HepG2 (cell line): ENCODE measurements around the gene FBXL7. TPM values are rescaled to one million over a fixed set of nuclear protein-coding genes. Genes with fewer than 3 reads are reported as not detected.

Experiments used
- CREB1 ChIP-seq, 2 experiments: fragments of 450-650 bp in 1 of 2; IDR thresholded peaks; 2 replicates each; pipeline ENCODE4 v1.6.1; 2016 to 2017; ENCODE audit warnings: control low read depth in 1 of 2, mild to moderate bottlenecking in 1 of 2, missing compliant biosample characterization in 1 of 2, missing genetic modification characterization in 1 of 2
- CREB3 ChIP-seq: sonication (generic); formaldehyde crosslinking; IDR thresholded peaks from 2 replicates; pipeline ENCODE4 v1.5.0; 2020; ENCODE audit warnings: missing genetic modification reagents
- HDAC6 ChIP-seq: fragments of 200-600 bp; sonication (generic); IDR thresholded peaks from 2 replicates; pipeline ENCODE4 v1.7.0; 2017; ENCODE audit warnings: mild to moderate bottlenecking, antibody characterized with exemption, low read length, low read depth
- HMGXB3 ChIP-seq: sonication (generic); formaldehyde crosslinking; IDR thresholded peaks from 2 replicates; pipeline ENCODE4 v1.4.0; 2020; ENCODE audit warnings: missing genetic modification reagents, borderline replicate concordance
- RXRB ChIP-seq: IDR thresholded peaks from 2 replicates; pipeline ENCODE4 v1.6.1; 2016; ENCODE audit warnings: borderline replicate concordance, missing genetic modification reagents, missing compliant biosample characterization
- THRA ChIP-seq: sonication (generic); formaldehyde crosslinking; IDR thresholded peaks from 2 replicates; pipeline ENCODE4 v1.4.0; 2020; ENCODE audit warnings: missing genetic modification reagents, borderline replicate concordance
- XRCC5 ChIP-seq: fragments of 200-400 bp; formaldehyde crosslinking; optimal IDR thresholded peaks from 2 replicates; pipeline ENCODE3; 2017; ENCODE audit warnings: mild to moderate bottlenecking, low read length
- ZBTB10 ChIP-seq: sonication (generic); formaldehyde crosslinking; IDR thresholded peaks from 2 replicates; pipeline ENCODE4 v1.4.0; 2020; ENCODE audit warnings: missing genetic modification reagents, borderline replicate concordance
- ZC3H13 ChIP-seq: sonication (generic); formaldehyde crosslinking; IDR thresholded peaks from 2 replicates; pipeline ENCODE4 v1.8.1; 2023; ENCODE audit warnings: mild to moderate bottlenecking, missing genetic modification reagents, moderate library complexity
- ZNF790 ChIP-seq: sonication (generic); formaldehyde crosslinking; IDR thresholded peaks from 2 replicates; pipeline ENCODE4 v1.8.0; 2022; ENCODE audit warnings: missing genetic modification reagents, mild to moderate bottlenecking, borderline replicate concordance
- polyA plus RNA-seq, 8 experiments: library from polyadenylated mRNA; depleted of rRNA in 3 of 8; stranded (reverse) in 7 of 8; unstranded in 1 of 8; fragments of >200 nt; fragmentation: Illumina TruSeq in 4 of 8; extraction: Trizol in 4 of 8; gene quantifications; 2 replicates each; pipeline versions ENCODE4 v1.2.1 to v1.2.3, GENCODE V29; 2011 to 2016; ENCODE audit warnings: low read depth in 4 of 8, missing spikeins in 1 of 8, mixed read lengths in 1 of 8; ENCODE audit not compliant: insufficient read depth in 1 of 8
- total RNA-seq, 5 experiments: library from RNA; depleted of rRNA; stranded (reverse); fragments of >200 nt; fragmentation: Illumina TruSeq; extraction: Trizol; gene quantifications; 2 replicates each; pipeline ENCODE4 v1.2.3, GENCODE V29; 2016; ENCODE audit warnings: low read depth in 1 of 5

The FBXL7 gene
- total and polyA plus RNA-seq, 2 of the 13 experiments (the other 11 are each of a cell fraction or from before 2014, with no cell fraction given) = 0.07 TPM; not detected in 1

GRCh38 chr5:15901151-15901550 is 401.2 kb downstream of the FBXL7 start (continued):
- TF ChIP-seq CREB1 (IDR thresholded peaks at IDR 0.05) (no peak), CREB1 (CRISPR knock-in tag; IDR thresholded peaks at IDR 0.05) (no peak), HMGXB3 (no peak), XRCC5 (no peak), ZBTB10 (CRISPR knock-in tag) (no peak), ZC3H13 (CRISPR knock-in tag) (no peak), ZNF790 (CRISPR knock-in tag) (no peak), RXRB (CRISPR knock-in tag) (no peak), THRA (no peak), CREB3 (CRISPR knock-in tag) (no peak), HDAC6 (no peak)
